Heart left ventricle (tissue), 16 donors: ENCODE measurements around the gene SNAP47. TPM values are rescaled to one million over a fixed set of nuclear protein-coding genes. Genes with fewer than 3 reads are reported as not detected.
A peak's percentile ranks its signal among the peaks of the same experiment; 100 is the strongest.

Source experiments
- ATAC-seq, 4 donors: fragments of 200-7000 bp; cut with Tn5 transposase; one replicate each; pipeline ENCODE4 v1.9.1; 2020 to 2022; ENCODE audit warnings: moderate library complexity in 4 of 4, mild to moderate bottlenecking in 3 of 4, moderate number of reproducible peaks in 1 of 4
- DNase-seq, 5 donors: peaks; one replicate each; pipeline ENCODE4 v3.0.0-alpha.2; 2020
- H3K27ac ChIP-seq, 12 donors: fragments of 200-600 bp; sonication (generic) in 4 of 12; one replicate each; pipeline versions ENCODE4 v1.5.0 to v1.8.0; 2016 to 2022; ENCODE audit warnings: mild to moderate bottlenecking in 2 of 12
- H3K27me3 ChIP-seq, 9 donors: fragments of 200-600 bp; sonication (generic) in 2 of 9; one replicate each; pipeline versions ENCODE4 v1.5.1 to v1.8.0; 2016 to 2022; ENCODE audit warnings: mild to moderate bottlenecking in 3 of 9
- H3K36me3 ChIP-seq, 9 donors: fragments of 200-600 bp; sonication (generic) in 2 of 9; one replicate each; pipeline versions ENCODE4 v1.5.0 to v1.8.0; 2018 to 2022; ENCODE audit warnings: mild to moderate bottlenecking in 2 of 9
- H3K4me1 ChIP-seq, 12 donors: fragments of 200-600 bp; sonication (generic) in 4 of 12; one replicate each; pipeline versions ENCODE4 v1.5.0 to v1.8.0; 2016 to 2022; ENCODE audit warnings: mild to moderate bottlenecking in 3 of 12
- H3K4me3 ChIP-seq, 12 donors: fragments of 200-600 bp; sonication (generic) in 4 of 12; one replicate each; pipeline versions ENCODE4 v1.5.0 to v1.8.0; 2017 to 2022; ENCODE audit warnings: mild to moderate bottlenecking in 9 of 12, moderate library complexity in 4 of 12
- H3K9me3 ChIP-seq, 12 donors: fragments of 200-600 bp; sonication (generic) in 4 of 12; one replicate each; pipeline versions ENCODE4 v1.5.0 to v1.8.0; 2016 to 2022; ENCODE audit warnings: mild to moderate bottlenecking in 1 of 12
- POLR2A ChIP-seq, 2 donors: fragments of 450-650 bp; IDR thresholded peaks; one replicate each; pipeline ENCODE4 v1.6.1; 2017; ENCODE audit warnings: antibody characterized with exemption in 2 of 2, mild to moderate bottlenecking in 2 of 2, moderate library complexity in 2 of 2
- WGBS, 4 donors: extraction: QIAGEN DNeasy Blood & Tissue Kit in 2 of 4; methylation state at CpG; one replicate each; pipeline versions ENCODE4 v1.1.5 to v1.1.7; 2013 to 2018; 5-methylcytosine and 5-hydroxymethylcytosine counted together
- intact Hi-C, 10 donors: fragments of 100-400 bp; cut with DNase I; formaldehyde crosslinking; loops; one replicate each; pipeline versions ENCODE4 v1.11.1 to v1.14.2; 2022
- polyA plus RNA-seq, 2 donors: library from polyadenylated mRNA; stranded (reverse); fragments of 200-250 nt; gene quantifications; one replicate each; pipeline ENCODE4 v1.2.3, GENCODE V29; 2013
- total RNA-seq, 9 donors: library from RNA; depleted of rRNA in 2 of 9; stranded (reverse); fragments of >200 nt in 2 of 9; fragmentation: NEBNext Ultra II Directional in 3 of 9; extraction: Animal tissue kit (Norgen Biotek cat#: 25700) in 3 of 9; gene quantifications; one replicate each; pipeline versions ENCODE4 v1.1.0 to v1.2.4, GENCODE V29; 2016 to 2023
- TF ChIP-seq, protein P1 (sequence below), 12 donors: fragments of 200-600 bp; sonication (generic) in 4 of 12; IDR thresholded peaks; one replicate each; pipeline versions ENCODE4 v1.5.0 to v1.8.0; 2018 to 2022; ENCODE audit warnings: antibody characterized with exemption in 12 of 12, mild to moderate bottlenecking in 5 of 12
- donor health status: ischemic (EF 13 %, LVEDD 7.1; RV severe dilation, severe dysfunction).
- donor health status: healthy with polysubstance abuse.
- donor health status: DM: no; HTN: yes; CAD: no.
- donor health status: DM: no; HTN: no; CAD: no.
- donor health status: ischemic (EF 25% LVEDD 6.9; RV normal size, moderate dysfunction).
- donor health status: ischemic (EF 25% LVEDD 5.7; RV mildly dilated, moderate dysfunction).
- donor health status: healthy.
- donor health status: DM: yes; HTN: yes; CAD: no.
- donor health status: ischemic (EF 35%, LVEDD 5.7; RV mildly dilated, moderate dysfunction).
- donor health status: nonischemic (EF 11% LVEDD 7.7; RV severe dilation, severe dysfunction).
- donor health status: DM: yes; HTN: yes; CAD: no.
- donor health status: PGD.
- donor health status: ischemic (EF 29% LVEDD 5.4; RV normal size, mild dysfunction).
- donor health status: nonischemic (EF 23%, LVEDD 6.1; RV moderate dilation, normal function).

Gene SNAP47
- total and polyA plus RNA-seq, 11 donors = 22.1 to 106 (median 36.7) TPM

DNA sequence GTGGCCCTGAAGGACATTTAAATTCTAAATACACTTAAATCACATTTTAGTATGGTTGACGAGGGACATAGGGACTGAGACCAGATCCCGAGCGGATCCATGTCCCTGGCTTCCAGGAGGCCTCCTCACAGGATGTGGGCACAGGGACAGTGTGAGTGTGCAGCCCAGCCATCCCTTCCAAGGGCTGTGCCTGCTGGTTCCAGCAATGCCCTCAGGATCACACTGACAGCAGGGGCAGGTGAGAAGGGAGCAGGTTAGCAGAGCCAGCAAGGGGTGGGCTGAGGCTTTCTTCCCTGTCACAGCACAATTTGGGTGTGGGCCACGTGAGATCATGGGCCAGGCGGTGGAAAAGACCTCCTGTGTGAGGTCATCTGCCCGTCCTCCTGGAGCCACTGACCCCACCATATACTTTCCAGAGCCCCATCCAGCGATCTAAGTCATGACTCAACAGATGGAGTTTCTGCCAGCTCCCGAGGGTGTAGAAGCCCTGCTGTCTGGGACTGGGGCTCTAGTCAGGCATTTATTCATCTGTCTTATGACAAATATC lies 43.2 kb downstream of the SNAP47 start:
- H3K27me3 ChIP-seq = no peaks in the 10 kb centered on the region
- DNase-seq (peak in 1 of 5 donors; percentile 21), ATAC-seq (peak in 1 of 4 donors; percentile 28)
- H3K9me3 ChIP-seq = no peaks in the 10 kb centered on the region
- peaks cover 0 to 12% (median 0%) of the 10 kb centered on the region in 12 donors for H3K4me1 ChIP-seq
- H3K36me3 ChIP-seq = peaks cover 0 to 40% (median 22%) of the 10 kb centered on the region in 9 donors
- intact Hi-C loops = no loop called here
- TF ChIP-seq, protein P1, sequence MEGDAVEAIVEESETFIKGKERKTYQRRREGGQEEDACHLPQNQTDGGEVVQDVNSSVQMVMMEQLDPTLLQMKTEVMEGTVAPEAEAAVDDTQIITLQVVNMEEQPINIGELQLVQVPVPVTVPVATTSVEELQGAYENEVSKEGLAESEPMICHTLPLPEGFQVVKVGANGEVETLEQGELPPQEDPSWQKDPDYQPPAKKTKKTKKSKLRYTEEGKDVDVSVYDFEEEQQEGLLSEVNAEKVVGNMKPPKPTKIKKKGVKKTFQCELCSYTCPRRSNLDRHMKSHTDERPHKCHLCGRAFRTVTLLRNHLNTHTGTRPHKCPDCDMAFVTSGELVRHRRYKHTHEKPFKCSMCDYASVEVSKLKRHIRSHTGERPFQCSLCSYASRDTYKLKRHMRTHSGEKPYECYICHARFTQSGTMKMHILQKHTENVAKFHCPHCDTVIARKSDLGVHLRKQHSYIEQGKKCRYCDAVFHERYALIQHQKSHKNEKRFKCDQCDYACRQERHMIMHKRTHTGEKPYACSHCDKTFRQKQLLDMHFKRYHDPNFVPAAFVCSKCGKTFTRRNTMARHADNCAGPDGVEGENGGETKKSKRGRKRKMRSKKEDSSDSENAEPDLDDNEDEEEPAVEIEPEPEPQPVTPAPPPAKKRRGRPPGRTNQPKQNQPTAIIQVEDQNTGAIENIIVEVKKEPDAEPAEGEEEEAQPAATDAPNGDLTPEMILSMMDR (IDR thresholded peaks at IDR 0.05) = no peak
- no peak for TF ChIP-seq POLR2A (IDR thresholded peaks at IDR 0.05)
- no peak overlapping the region for H3K27ac ChIP-seq
- H3K4me3 ChIP-seq = no peak overlapping the region
- WGBS, 4 donors = 85 to 92% (median 89%) methylated on average over 7 to 8 of the region's 8 CpGs

- no peaks in the 10 kb centered on the region for H3K27me3 ChIP-seq
- ATAC-seq = no peak
Measured at GRCh38 chr1:227779021-227779441, 43.8 kb downstream of the SNAP47 start.

DNA sequence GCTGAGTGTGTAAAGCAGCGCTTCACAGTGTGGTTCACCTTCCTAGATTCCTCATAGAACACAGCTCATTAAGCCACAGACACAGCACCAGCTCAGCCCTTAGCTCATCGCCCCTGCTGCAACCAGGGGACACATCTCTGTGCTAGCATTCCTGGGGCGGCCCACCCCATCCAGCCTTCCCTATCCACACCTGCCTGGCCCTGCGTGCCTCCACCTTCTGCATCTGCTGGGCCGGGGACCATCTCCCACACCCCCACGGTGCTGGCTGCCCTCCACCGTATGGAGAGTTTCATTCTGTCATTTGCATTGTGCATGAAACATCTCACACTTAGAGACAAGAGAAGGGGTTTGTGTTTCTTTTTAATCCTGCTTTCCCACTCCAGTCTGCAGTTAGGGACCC lies 44.5 kb downstream of the SNAP47 start:
- Histone ChIP-seq H3K4me3 (no peak overlapping the region), H3K4me1 (peaks cover 0 to 10% (median 0%) of the 10 kb centered on the region in 12 donors), H3K36me3 (peaks cover 0 to 33% (median 22%) of the 10 kb centered on the region in 9 donors), H3K27ac (no peak overlapping the region), H3K9me3 (no peaks in the 10 kb centered on the region), H3K27me3 (no peaks in the 10 kb centered on the region)
- TF ChIP-seq, protein P1 (IDR thresholded peaks at IDR 0.05) = no peak
- TF ChIP-seq POLR2A (IDR thresholded peaks at IDR 0.05) = no peak
- WGBS, 4 donors = 90 to 93% (median 92%) methylated on average over 7 of the region's 7 CpGs
- peak in 2 of 5 donors; percentile 1 to 11 for DNase-seq
- no peak for ATAC-seq
- intact Hi-C loops = no loop called here

More at GRCh38 chr1:227779021-227779441, 43.8 kb downstream of the SNAP47 start:
- Histone ChIP-seq H3K4me3 (no peak overlapping the region), H3K4me1 (peaks cover 0 to 12% (median 0%) of the 10 kb centered on the region in 12 donors), H3K36me3 (peaks cover 0 to 36% (median 22%) of the 10 kb centered on the region in 9 donors), H3K27ac (no peak overlapping the region), H3K9me3 (no peaks in the 10 kb centered on the region)
- no peak for TF ChIP-seq POLR2A (IDR thresholded peaks at IDR 0.05)
- TF ChIP-seq, protein P1 (IDR thresholded peaks at IDR 0.05) = no peak
- peak in 1 of 5 donors; percentile 14 for DNase-seq
- 91 to 95% (median 92%) methylated on average over 4 to 10 of the region's 10 CpGs for WGBS, 4 donors
- intact Hi-C loops = no loop called here

- TF ChIP-seq, protein P1 (IDR thresholded peaks at IDR 0.05) = no peak
- TF ChIP-seq POLR2A (IDR thresholded peaks at IDR 0.05) = no peak
- intact Hi-C loops = no loop called here
- WGBS, 4 donors = 75 to 89% (median 86%) methylated on average over 17 to 23 of the region's 23 CpGs
Measured at GRCh38 chr1:227780101-227781044, 45.1 kb downstream of the SNAP47 start.

More at GRCh38 chr1:227780101-227781044, 45.1 kb downstream of the SNAP47 start:
- Histone ChIP-seq H3K36me3 (peaks cover 0 to 33% (median 22%) of the 10 kb centered on the region in 9 donors), H3K27me3 (no peaks in the 10 kb centered on the region), H3K4me1 (peaks cover 0 to 10% (median 0%) of the 10 kb centered on the region in 12 donors), H3K9me3 (no peaks in the 10 kb centered on the region), H3K4me3 (no peak overlapping the region), H3K27ac (no peak overlapping the region)
- peak; percentile 37 to 69 (median 53) for ATAC-seq
- peak in 2 of 5 donors; percentile 24 to 28 for DNase-seq
